Dendritic cell treated with granulocyte-macrophage colony-stimulating factor and Interleukin-4, amounts not matched to agents 40 ng/mL and 50 ng/mL, for 4 days (primary cell): ENCODE measurements around the gene FAM199X.

Experiments used
- H3K27ac Mint-ChIP-seq: one replicate; pipeline ENCODE4 v1.8.0; 2022; ENCODE audit warnings: mild to moderate bottlenecking, mixed read lengths
- H3K27me3 Mint-ChIP-seq: one replicate; pipeline ENCODE4 v1.8.0; 2022; ENCODE audit warnings: mild to moderate bottlenecking, mixed read lengths
- H3K36me3 Mint-ChIP-seq: one replicate; pipeline ENCODE4 v1.8.0; 2022; ENCODE audit warnings: low read depth, mixed read lengths
- H3K4me1 Mint-ChIP-seq: one replicate; pipeline ENCODE4 v1.8.0; 2022; ENCODE audit warnings: low read depth, mixed read lengths
- H3K4me3 Mint-ChIP-seq: one replicate; pipeline ENCODE4 v1.8.0; 2022; ENCODE audit warnings: mild to moderate bottlenecking, moderate library complexity, mixed read lengths
- H3K9me3 Mint-ChIP-seq: one replicate; pipeline ENCODE4 v1.8.0; 2022; ENCODE audit warnings: mixed read lengths
- intact Hi-C: fragments of 100-400 bp; cut with micrococcal nuclease; formaldehyde crosslinking; loops from one replicate; pipeline ENCODE4 v1.15.0; 2022

FAM199X gene

DNA sequence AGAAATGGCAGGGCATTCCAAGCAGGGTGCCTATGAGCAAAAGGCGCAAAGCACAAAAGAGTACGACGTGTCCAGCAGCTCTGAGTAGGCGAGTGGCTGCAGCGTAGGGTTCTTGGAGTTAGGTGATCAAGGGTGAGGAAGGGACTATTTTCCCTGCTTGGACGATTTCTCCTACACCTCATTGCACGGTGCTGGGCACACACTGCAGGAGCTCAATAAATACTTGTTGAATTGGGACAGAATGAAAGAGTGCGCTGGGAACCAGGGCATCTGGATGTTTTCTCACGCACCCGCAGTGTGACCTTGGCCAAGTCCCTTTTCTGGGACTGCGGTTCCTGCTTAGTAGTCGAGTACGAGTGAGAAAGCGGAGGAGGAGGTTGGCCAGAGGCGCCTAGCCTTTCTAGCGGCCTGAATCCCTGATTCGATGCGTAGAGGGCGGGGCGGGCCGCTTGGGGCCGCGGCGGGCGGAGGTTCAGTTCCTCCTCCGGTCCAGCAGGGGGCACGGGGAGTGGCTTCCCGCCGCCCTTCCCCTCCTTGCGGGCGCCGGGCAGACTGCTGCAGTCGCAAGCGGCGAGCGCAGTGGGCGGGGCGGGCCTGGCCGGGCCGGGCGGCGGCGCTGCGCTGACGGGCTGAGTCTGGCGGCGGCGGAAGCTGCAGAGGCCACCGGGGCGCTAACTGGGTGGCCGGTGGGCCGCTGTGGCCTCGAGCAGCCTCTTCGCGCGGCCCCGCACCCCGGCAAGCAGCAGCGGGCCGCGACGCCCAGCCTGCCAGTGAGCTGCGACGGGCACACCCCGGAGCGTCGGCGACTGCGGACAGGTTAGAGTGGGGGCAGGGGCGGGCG lies at the start of gene FAM199X:
Gene FAM199X, plus strand, starts transcription at position 560 of the 841 bp plus-strand sequence. CDS start 333 bp downstream, outside the sequence.
- peak within 1 kb of the TSS; percentile 81 for H3K4me3 Mint-ChIP-seq
- H3K36me3 Mint-ChIP-seq, result peaks cover 19% of the 10 kb centered on the region
- intact Hi-C loops, result loop anchor here (1.0 kb wide), 1 partner anchor 10 kb away; no protein-coding TSS in a partner anchor
- no peaks in the 10 kb centered on the region for H3K27me3 Mint-ChIP-seq
- H3K4me1 Mint-ChIP-seq, result peaks cover 52% of the 10 kb centered on the region
- no peaks in the 10 kb centered on the region for H3K9me3 Mint-ChIP-seq
- H3K27ac Mint-ChIP-seq, result peak within 1 kb of the TSS; percentile 85

DNA sequence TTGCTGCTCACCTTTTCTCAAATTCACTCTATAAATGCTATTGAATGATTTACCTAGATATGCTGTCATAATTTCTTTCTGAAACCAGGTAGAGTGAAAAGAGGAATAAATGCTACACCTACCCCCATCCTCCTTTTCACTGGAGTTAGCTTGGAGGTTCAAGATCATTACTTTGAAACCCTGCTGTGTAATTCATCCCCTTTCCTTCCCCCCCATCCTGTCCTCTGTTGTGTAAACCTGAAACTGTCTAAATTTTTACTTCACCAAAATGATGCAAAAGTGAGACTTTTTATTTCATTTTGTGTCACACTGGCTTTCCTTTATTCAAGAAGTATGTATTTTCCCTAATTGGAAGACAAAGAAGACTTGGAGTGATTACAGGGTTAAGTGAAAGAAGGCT lies 48.5 kb upstream of the FAM199X start:
- Mint-ChIP-seq H3K27ac (no peak overlapping the region), H3K36me3 (no peaks in the 10 kb centered on the region), H3K9me3 (no peaks in the 10 kb centered on the region), H3K27me3 (peaks cover 20% of the 10 kb centered on the region), H3K4me1 (peaks cover 6% of the 10 kb centered on the region), H3K4me3 (no peak overlapping the region)
- intact Hi-C loops, result no loop called here

DNA sequence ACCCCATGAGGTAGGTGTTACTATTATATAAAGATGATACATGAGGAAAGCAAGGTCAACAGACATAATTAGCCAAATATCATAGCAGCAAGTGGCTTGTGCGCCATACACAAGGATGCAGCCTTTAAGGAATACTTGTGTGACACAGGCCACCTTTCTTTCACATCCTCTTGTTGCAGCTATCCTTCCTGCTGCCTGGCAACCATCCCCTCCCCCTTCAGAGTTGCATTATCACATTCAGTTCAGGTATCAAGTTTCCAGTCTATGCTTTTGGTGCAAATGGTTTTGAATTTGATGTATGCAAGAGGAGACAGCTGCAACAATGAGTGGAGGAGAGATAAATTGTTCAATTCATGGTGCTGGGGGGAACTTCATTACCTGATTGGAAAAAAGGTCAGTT lies 47.5 kb upstream of the FAM199X start:
- Mint-ChIP-seq H3K4me3 (no peak overlapping the region), H3K4me1 (no peaks in the 10 kb centered on the region), H3K27me3 (peaks cover 11% of the 10 kb centered on the region), H3K27ac (no peak overlapping the region), H3K9me3 (no peaks in the 10 kb centered on the region), H3K36me3 (no peaks in the 10 kb centered on the region)
- intact Hi-C loops, result no loop called here

GRCh38 chrX:104122829-104123228 lies 43.4 kb upstream of the FAM199X start:
- H3K36me3 Mint-ChIP-seq, result peaks cover 8% of the 10 kb centered on the region
- H3K4me1 Mint-ChIP-seq, result no peaks in the 10 kb centered on the region
- H3K9me3 Mint-ChIP-seq, result no peaks in the 10 kb centered on the region
- no peak overlapping the region for H3K27ac Mint-ChIP-seq
- no peak overlapping the region for H3K4me3 Mint-ChIP-seq
- H3K27me3 Mint-ChIP-seq, result peaks cover 1% of the 10 kb centered on the region
- intact Hi-C loops, result no loop called here

- no peaks in the 10 kb centered on the region for H3K9me3 Mint-ChIP-seq
Observed at GRCh38 chrX:104126856-104127255, 39.4 kb upstream of the FAM199X start.

GRCh38 chrX:104130808-104131207 lies 35.4 kb upstream of the FAM199X start:
- H3K27me3 Mint-ChIP-seq, result no peaks in the 10 kb centered on the region
- H3K9me3 Mint-ChIP-seq, result no peaks in the 10 kb centered on the region
- peaks cover 40% of the 10 kb centered on the region for H3K36me3 Mint-ChIP-seq
- peaks cover 12% of the 10 kb centered on the region for H3K4me1 Mint-ChIP-seq
- intact Hi-C loops, result no loop called here
- no peak overlapping the region for H3K27ac Mint-ChIP-seq
- no peak overlapping the region for H3K4me3 Mint-ChIP-seq

More at GRCh38 chrX:104126856-104127255, 39.4 kb upstream of the FAM199X start:
- H3K4me1 Mint-ChIP-seq, result no peaks in the 10 kb centered on the region
- peaks cover 39% of the 10 kb centered on the region for H3K36me3 Mint-ChIP-seq
- intact Hi-C loops, result no loop called here
- H3K4me3 Mint-ChIP-seq, result no peak overlapping the region
- H3K27ac Mint-ChIP-seq, result no peak overlapping the region
- no peaks in the 10 kb centered on the region for H3K27me3 Mint-ChIP-seq

DNA sequence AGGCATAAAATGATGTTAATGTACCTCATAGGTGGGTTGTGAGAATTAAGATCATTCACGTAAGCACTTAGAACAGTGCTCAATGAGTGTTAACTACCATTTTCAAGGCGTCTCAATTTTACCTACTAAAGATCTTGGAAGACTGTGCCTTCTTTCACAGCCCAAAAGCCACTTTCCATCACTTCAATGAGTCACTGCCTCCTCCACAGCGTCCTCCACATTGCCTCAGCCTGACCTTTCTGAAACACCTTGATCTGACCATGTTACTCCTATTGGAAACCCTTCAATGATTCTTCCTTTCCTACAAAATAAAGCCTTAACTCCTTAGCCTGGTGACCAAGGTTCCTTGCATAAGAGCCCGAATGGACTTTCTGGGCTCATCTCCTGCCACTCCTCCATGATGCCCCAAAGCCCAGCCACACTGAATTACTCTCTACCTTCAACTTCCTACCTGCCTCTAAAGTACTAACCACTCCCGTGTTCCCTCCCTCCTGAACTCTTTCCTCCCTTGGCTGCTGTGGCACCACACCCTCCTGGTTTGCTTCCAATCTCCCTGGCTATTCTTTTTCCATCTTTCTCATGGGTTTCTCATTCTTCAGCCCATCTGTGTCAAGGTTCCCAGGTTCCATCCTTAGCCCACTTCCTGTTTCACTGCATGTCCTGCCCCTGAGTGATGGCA lies 31.5 kb upstream of the FAM199X start:
- peaks cover 12% of the 10 kb centered on the region for H3K4me1 Mint-ChIP-seq

GRCh38 chrX:104135677-104136076 lies 30.6 kb upstream of the FAM199X start:
- Mint-ChIP-seq H3K9me3 (no peaks in the 10 kb centered on the region), H3K4me3 (no peak overlapping the region), H3K27ac (no peak overlapping the region), H3K27me3 (no peaks in the 10 kb centered on the region), H3K36me3 (peaks cover 29% of the 10 kb centered on the region), H3K4me1 (peaks cover 12% of the 10 kb centered on the region)
- intact Hi-C loops, result loop anchor here (2.0 kb wide), 2 partner anchors 37 to 291 kb away; no protein-coding TSS in a partner anchor

More for the DNA sequence above, 31.5 kb upstream of the FAM199X start:
- Mint-ChIP-seq H3K27me3 (no peaks in the 10 kb centered on the region), H3K9me3 (no peaks in the 10 kb centered on the region), H3K27ac (no peak overlapping the region), H3K4me3 (no peak overlapping the region), H3K36me3 (peaks cover 37% of the 10 kb centered on the region)
- intact Hi-C loops, result no loop called here

- intact Hi-C loops, result loop anchor here (2.0 kb wide), 2 partner anchors 38 to 292 kb away; no protein-coding TSS in a partner anchor
- Mint-ChIP-seq H3K27ac (no peak overlapping the region), H3K36me3 (peaks cover 21% of the 10 kb centered on the region), H3K4me1 (peaks cover 12% of the 10 kb centered on the region), H3K4me3 (peak overlapping the region; percentile 4), H3K27me3 (no peaks in the 10 kb centered on the region), H3K9me3 (no peaks in the 10 kb centered on the region)
Observed at GRCh38 chrX:104136241-104137019, 29.8 kb upstream of the FAM199X start.

- H3K36me3 Mint-ChIP-seq, result peaks cover 17% of the 10 kb centered on the region
- H3K4me3 Mint-ChIP-seq, result no peak overlapping the region
- no peaks in the 10 kb centered on the region for H3K27me3 Mint-ChIP-seq
- no peak overlapping the region for H3K27ac Mint-ChIP-seq
- intact Hi-C loops, result loop anchor here (2.0 kb wide), 2 partner anchors 39 to 293 kb away; no protein-coding TSS in a partner anchor
- no peaks in the 10 kb centered on the region for H3K9me3 Mint-ChIP-seq
- H3K4me1 Mint-ChIP-seq, result peaks cover 12% of the 10 kb centered on the region
Observed at GRCh38 chrX:104137496-104137895, 28.8 kb upstream of the FAM199X start.

DNA sequence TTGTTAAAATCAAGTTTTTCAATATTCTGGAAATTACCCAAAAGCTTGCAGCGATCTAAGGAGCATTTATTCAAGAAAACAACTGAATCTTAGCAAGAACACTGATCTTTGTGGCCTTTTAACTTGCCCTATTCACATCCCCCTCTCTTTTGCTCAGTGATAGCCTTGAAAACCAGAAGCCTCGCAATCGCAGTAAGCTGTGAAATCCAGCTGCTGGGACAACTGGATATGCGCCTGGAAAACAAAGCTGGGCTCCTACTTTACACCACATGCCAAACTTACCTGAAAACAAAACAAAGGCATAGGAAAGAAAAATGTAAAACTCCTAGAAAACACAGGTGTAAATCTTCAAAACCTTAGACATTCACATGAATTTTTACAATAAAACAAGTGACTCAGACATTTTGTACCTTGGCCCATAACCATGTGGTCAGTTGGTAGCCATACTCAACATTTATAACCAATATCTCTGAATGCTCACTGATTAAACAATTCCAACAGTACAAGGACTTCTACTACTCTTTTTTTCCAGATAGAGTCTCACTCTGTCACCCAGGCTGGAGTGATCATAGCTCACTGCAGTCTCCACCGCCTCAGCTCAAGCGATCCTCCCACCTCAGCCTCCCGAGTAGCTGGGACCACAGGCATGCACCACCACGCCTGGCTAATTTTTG lies 25.0 kb upstream of the FAM199X start:
- H3K27ac Mint-ChIP-seq, result no peak overlapping the region
- H3K9me3 Mint-ChIP-seq, result no peaks in the 10 kb centered on the region
- peaks cover 28% of the 10 kb centered on the region for H3K36me3 Mint-ChIP-seq
- H3K4me3 Mint-ChIP-seq, result no peak overlapping the region
- intact Hi-C loops, result no loop called here
- peaks cover 14% of the 10 kb centered on the region for H3K4me1 Mint-ChIP-seq
- H3K27me3 Mint-ChIP-seq, result no peaks in the 10 kb centered on the region

DNA sequence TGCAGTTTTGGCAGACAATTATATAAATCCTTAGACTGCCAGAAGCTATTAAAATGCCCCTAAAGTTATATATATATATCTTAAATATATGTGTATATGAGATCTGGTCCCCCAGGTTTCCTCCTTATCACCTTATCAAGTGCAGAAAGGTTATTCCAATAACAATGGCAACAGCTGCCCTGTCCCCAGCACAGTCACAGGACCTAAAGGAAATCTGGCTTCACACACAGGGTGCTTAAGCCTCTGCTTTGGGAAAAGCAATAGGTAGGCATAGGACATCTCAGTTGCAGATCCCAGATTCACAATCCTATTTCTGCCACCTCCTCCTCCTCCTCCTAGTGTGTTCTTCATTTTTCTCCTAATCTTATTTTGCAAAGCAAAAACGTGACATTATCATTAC lies 15.2 kb upstream of the FAM199X start:
- no peak overlapping the region for H3K4me3 Mint-ChIP-seq

More for the DNA sequence above, 15.2 kb upstream of the FAM199X start:
- H3K36me3 Mint-ChIP-seq, result peaks cover 13% of the 10 kb centered on the region
- H3K27me3 Mint-ChIP-seq, result no peaks in the 10 kb centered on the region
- intact Hi-C loops, result loop anchor here (10.0 kb wide), 1 partner anchor 466 kb away; the partner anchor contains the start of gene MORF4L2
- peaks cover 16% of the 10 kb centered on the region for H3K4me1 Mint-ChIP-seq
- no peaks in the 10 kb centered on the region for H3K9me3 Mint-ChIP-seq
- H3K27ac Mint-ChIP-seq, result no peak overlapping the region
